Suppressor macrophage treated with lipopolysaccharide for 1 hour (primary cell): Measurements from ENCODE around the gene LITAFD.
"Not testable (repeated sequence)": the region's sequence is repeated elsewhere in the genome, so short reads cannot be mapped to it uniquely, and the experiment has no call there.

ENCODE experiments used
- DNase-seq, 3 donors: peaks; one replicate each; pipeline ENCODE4 v3.0.0-alpha.2; 2020 to 2022

LITAFD gene

DNA sequence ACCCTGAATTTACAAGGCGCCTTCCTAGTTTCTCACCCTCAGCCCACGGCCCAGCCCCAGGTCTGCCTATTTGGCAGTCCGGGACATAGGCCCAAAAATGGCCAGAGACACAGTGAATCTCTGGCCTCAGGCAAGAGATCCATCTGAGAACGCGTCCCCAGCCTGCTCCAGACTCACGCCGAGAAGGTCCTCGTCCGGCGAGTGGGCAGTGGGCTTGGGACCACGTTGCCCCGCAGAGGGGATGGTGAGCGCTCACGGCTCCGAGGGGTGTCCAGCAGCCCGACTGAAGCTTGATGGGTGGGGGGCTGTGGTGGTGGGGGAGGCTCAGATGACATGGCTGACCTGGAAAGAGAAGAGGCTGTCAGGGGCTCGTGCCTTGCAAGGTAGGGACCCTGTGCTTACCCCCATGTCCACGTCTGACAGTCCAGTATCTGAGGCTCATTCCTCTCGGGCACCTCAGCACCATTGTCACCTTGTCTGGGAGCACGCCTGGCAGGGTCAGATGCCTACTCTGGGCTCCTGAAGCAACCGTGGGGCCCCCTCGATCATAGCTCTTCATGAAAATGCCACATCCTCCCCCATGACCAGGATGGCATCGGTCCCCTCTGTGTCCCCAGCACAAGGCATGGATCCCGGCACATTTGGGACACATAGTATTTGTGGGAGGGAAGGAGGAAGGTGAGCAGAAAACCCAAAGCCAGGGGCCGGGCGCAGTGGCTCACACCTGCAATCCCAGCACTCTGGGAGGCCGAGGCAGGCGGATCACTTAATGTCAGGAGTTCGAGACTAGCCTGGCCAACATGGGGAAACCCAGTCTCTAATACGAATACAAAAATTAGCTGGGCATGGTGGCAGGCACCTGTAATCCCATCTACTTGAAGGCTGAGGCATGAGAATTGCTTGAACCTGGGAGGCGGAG lies 22.9 kb upstream of the LITAFD start:
- DNase-seq: no peak

DNA sequence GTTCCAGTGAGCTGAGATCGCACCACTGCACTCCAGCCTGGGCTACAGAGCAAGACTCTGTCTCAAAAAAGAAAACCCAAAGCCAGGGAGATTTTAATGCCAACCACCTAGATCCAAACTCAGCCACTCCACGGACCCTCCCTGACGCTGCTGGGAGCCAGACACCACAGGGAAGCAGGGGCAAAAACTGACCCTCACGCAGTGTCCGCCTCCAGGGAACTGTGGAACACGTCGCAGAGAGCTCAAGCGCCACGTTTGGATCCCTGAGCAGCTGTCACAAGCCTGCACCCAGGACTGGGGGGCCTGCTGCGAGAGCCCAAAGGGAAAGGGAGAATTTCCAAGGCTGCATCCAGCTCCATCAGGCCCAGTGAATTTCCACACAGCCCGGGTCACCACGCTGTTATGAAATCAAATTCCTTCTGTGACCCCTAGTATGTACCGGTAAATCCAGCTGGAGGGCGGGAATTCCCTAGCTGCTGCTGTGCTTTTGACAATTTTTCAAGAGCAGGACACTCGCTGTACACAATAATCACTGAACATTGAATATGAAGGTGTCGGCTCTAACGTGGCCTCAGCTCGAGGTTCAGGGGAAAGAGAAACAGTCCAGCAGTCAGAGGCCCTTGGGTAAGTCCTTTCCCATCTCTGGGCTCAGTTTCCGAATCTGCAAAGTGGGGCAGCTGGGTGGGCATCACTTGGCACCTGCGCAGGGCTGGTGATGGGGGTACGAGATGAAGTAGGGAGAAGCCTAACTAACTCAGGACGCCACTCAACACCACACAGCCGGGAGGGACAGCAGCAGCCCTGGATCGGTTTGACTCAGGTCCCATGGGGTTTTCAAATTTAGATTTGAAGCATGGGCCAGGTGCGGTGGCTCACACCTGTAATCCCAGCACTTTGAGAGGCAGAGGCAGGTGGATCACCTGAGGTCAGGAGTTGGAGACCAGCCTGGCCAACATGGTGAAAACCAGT lies 22.0 kb upstream of the LITAFD start:
- DNase-seq: no peak

DNA sequence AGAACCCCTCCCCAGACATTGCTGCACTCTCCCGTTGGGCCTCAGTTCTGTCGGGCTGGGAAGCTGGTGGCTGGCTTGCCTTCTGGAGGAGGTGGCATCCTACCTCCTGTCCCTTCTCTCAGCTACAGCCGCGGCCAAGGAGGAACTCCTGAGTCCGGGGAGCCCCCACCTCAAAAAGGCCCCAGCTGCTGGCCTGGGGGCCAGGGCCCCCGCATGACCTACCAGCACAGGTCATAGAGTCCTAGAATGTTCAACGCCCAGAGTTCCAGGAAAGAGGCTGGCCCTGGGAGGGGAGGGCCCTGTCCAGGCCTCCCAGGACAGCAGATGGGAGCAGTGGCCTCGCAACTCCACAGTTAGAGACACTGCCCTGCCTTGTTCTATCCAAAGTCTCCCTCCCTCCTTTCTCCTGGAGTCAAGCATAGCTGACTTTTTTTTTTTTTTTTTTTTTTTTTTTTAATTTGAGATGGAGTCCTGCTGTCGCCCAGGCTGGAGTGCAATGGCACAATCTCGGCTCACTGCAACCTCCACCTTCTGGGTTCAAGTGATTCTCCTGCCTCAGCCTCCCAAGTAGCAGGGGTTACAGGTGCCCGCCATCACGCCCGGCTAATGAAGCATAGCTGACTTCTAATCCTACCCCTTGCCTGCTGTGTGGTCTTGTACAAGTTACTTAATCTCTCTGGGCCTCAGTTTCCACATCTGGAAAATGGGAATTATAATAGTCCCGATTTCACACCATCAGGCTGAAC lies 20.4 kb upstream of the LITAFD start:
- DNase-seq: no peak

DNA sequence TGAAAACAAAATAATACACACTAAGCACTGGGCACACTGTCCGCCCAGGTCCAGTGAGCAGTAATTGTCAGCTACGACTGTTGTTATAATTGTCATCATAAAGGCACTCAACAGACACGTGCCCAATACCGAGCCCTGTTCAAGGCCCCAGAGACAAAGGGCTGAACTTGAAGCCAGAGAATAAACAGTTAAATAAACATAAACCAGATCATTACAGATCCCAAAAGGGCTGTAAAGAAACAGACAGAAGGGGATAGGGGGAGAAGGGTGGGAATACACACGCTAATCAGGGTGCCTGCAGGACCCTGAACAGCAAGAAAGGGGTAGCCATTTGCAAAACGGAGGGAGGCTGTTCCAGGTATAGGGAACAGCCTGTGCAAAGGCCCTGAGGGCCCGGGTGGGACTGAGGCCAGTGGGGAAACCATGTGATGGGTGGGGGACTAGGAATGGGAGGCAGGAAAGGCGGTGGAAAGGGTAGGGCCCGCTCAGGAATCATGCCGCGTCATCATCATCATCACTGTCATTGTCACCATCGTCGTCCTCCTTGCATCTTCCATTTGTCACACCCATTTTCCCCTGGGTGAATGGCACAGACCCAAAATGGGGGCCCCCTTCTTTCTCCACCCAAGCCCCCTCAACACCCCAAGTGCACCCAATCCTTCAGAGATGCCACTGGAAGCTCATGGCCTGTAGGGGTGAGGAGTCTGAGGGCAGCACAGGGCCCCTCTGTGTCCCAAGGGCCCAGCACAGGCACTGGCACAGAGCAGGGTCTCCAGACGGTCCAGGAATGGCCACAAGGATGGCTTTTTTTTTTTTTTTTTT lies 19.6 kb upstream of the LITAFD start:
- DNase-seq: no peak

DNA sequence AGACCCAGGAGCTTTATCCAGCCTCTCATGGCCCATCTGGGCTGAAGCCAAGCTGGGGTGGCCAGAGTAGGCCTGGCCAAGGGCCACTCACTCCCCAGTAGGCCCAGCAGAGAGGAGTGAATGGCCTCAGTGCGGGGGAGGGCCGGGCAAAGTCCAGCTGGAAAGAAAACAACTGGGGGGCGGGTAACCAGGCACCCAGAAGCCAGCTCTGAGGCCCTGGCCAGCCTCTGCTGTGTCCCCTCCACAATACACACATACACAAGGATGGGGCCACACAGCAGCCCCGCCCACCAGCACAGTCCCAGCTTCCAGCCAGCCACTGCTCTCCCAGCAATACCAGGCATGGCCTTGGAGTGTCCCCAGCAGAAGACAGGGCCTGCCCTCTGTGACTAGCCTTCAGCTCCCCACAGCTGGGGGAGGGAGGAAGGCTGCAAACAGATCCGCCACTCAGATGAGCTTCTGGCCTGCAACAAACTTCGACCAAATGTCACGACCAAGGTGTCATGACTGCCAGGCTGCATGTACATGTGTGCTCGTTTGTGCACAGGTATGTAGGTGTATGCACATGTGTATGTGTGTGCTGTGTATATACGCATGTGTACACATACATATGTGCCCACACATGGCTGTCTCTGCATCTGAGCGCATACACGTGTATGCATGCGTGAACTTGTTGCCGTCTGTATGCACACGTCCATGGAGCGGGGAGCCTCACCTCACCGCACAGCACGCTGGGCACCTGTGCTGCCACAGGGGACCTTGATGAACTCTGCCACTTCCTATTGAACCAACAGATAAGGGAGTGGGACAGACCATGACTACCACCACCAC lies 18.3 kb upstream of the LITAFD start:
- peak in 1 of 3 donors; percentile 21 for DNase-seq

DNA sequence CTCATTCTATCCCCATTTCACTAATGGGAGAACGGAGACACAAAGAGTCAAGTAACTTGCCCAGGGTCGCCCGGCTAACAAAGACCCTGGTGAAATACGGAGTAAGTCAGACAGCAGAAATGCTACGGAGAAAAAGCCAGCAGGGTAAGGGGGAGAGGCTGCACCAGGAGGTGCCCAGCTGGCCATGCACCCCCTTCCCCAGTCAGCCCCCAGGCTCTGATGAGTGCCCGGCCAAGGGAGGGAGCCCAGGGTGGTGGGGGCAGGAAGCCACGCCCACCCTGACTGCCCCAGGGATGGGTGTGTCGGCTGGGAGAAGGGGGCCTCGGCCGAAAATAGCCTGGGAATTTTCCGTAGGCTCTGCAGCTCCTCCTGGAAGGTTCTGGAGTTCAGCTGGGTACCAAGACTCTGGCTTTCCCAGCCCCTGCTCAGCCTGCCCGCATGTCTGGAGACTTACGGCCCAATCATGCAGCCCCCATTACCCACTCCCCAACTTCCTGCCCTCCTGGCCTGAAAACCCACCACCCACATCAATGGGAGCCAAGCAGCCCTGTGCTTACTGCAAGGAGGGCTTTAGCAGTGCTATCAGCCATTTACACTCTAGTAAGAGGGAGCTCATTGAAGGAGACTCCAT lies 17.6 kb upstream of the LITAFD start:
- DNase-seq: no peak

DNA sequence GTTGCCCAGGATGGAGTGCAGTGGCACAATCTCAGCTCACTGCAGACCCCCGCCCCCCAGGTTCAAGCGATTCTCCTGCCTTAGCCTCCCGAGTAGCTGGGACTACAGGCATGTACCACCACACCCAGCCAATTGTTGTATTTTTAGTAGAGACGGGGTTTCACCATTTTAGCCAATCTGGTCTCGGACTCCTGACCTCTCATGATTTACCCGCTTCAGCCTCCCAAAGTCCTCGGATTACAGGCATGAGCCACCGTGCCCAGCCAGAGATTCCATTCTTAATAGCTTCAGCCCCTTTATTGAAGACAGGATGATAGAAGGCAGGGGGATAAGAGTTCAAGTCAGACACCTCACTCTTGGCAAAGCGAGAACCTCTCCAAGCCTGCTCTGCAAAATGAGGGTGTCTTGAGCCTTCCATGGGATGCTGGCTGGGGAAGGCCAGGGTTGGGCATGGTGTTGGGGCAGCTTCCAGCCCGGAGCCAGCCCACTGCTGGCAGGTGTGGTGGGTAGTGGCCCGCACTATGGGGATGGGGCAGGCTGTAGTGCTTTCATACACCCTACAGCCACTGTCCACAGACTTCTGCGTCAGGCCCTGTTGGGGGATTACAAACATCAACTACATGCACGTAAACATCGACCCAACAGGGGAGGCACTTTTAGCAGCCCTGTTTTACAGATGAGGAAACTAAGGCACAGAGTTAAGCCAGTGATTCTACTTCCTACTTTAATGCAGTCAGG lies 16.8 kb upstream of the LITAFD start:
- DNase-seq: no peak

DNA sequence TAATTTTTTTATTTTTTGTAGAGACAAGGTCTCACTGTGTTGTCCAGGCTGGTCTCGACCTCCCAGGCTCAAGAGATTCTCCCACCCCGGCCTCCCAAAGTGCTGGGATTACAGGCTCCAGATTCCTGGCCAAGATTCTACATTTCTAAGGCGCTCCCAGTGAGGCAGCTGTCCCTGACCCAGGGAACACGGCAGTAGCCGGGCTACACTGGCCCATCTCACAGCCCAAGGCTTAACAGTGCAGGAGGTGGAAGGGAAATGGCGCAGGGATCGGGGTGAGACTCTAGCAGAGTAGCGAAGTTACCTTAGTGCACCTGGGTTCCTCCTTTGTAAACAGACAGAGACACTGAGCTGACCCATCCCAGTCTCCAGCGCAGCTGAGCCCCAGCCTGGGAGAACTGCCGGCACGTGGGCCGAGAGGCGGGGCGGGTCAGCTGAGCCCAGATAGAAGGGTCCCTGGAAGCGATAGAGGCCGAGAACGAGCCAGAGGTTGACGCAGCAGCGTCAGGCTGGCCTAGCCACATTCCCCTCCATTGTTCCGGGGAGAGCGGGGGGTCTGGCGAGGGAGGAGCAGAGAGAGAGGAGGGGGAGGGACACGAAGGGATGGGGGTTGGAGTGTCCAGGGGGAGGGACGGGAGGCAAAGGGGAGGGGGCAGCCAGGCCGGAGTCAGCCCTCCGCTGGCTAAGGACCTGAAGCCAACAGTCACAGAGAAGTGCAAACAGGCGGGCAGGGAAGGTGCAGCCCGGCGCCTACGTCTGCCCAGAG lies 15.8 kb upstream of the LITAFD start:
- DNase-seq: no peak

DNA sequence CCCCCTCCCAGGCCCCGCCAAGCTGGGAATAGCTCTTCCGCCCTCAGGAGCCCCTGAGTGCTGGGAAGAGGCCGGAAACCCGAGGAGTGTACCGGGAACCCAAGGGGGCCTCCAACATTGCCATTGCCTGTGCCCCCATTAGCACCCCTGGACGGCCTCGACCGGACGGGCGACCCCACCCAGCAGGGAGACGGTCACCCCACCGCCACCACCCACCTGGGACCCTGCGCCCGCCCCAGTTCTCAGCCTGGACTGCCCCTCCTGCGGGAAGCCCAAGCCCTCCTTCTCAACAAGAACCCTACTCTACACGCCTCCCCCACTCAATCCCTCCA lies 15.3 kb upstream of the LITAFD start:
- no peak for DNase-seq

DNA sequence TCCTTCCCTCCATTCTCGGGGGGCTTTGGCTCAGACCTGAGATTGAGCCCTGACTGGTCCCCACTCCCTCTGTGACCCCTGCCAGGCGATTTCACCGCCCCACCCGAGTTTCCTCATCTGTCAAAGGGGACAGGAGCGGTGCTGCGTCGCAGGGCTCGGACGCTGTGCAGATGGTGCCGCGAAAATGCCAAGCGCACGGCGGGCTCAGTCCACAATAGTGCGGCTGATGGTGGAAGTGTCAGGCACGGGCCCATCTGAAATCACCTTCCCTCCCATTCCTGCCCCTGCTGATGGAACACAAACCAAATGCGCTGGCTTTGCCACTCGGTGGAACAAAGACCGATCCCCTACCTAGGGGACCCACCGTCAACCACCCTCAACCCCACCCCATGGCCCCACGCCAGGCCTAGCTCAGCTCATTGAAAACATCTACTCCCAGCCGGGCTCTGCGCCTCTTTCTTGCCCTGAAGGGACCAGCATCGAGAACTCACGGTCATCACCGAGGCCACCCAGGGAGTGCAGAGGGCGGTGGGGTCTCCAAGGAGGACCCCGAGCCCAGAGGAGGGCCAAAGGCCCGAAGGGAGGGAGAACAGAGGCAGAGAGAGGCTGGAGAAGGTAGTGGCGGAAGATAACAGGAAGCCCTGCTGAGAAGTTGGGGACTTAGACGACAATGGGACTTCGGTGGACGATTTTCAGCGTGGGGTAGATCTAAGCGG lies 14.8 kb upstream of the LITAFD start:
- DNase-seq: peak in 2 of 3 donors; percentile 17 to 22

DNA sequence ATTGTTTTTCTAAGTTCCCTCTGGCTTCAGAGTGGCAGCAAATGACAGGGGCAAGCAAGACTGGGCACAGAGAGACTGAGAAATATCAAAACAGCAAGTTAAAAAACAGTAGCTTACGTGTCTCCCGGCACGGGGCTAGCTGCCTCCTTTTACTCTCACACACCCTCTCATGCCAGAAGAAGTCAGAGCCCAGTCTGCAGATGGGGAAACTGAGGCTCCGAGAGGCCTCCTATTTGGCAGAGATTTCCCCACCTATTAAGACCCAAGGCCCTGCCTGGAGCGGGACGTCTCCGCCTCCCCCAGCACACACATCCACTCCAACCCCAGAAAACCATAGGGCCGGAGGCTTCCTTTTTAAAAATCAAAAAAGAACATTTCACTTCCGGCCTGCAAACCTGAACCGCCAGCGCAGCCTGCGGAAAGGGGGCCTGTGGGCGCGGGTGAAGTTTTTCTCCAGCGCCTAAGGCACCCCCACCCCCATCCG lies 14.2 kb upstream of the LITAFD start:
- DNase-seq: peak in 1 of 3 donors; percentile 21

DNA sequence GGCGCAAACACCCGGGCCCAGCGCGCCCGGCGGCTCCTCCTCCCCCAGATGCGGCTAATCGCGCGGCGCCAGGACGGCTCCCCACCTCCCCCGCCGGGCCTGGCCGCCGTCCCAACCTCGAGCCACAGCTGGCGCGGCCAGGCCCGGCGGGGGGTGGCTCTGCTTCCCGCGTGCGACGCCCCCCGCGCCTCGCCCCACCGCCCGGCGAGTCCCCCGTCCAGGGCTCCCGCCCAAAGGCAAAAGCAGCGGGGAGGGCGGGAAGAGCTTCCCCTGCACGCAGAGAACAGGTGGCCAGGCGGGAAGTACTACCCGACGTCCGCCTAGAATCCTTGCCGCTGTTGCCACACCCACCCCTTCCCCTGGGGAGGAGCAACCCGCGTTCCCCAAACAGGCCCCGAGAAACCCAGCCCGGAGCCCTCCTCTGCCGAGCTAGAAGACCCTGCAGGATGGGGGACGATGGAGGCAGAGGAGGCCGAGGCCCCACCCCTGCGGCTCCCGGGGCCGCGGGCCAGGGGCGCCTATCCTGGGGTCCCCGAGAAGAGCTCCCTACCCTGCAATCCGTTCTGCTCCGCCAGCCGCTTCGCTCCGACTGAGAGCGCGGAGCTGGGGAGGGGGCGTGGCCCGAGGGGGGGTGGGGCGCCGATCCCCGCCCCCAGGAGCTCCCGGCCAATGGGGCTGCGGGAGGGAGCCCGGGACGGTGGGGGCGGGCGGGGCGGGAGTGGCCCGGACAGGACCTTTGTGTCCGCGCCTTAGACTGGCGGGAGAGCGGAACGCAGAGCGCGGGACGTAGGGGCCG lies 13.5 kb upstream of the LITAFD start, which contains the start of gene CARHSP1:
TSS of gene CARHSP1 (minus strand) at position 591 of the 796 bp plus-strand sequence. CDS start 9,678 bp downstream, outside the sequence.
- peak; percentile 91 to 97 (median 95) for DNase-seq

DNA sequence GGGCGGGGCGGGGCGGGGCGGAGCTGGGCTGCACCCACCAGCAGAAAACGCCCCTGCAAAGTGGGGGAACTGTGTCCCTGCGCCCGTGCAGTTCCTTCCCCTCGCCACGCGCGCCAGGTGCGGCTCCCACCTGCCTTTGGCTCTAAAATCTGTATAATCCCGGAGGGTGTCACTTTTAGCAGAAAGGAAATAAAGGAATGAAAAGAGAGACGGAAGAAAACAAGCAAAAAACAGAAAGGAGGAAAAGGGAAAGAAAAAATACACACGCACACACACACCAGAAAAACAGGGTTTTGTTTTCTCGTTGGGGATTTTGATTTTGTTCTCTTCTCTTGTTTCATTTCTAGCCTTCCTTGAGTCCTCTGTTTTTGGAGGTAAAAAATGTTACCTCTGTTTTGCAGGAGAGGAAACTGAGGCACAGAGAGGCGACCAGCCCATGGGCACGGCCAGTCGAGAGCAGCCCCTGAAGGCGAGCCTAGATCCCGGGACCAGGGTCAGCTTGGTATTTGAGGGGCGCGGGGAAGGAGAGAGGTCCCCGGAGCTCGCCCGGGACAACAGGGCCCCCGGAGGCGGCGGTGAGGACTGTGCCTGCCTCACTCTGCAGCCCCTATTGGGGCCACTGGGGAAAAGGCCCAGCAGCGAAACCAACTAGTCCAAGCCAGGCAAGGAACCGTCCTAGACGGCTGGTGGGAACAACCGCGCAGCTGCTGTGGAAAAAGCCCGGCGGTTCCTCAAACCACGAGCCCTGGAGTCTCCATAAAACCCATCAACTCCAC lies 12.8 kb upstream of the LITAFD start:
- peak in 1 of 3 donors; percentile 25 for DNase-seq

DNA sequence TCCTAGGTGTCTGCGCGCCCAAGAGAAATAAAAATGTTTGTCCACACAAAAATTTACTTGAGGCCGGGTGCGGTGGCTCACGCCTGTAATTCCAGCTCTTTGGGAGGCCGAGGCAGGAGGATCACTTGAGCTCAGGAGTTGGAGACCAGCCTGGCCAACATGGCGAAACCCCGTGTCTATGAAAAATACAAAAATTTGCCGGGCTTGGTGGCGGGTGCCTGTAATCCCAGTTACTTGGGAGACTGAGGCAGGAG lies 12.2 kb upstream of the LITAFD start:
- DNase-seq: not testable (repeated sequence)

DNA sequence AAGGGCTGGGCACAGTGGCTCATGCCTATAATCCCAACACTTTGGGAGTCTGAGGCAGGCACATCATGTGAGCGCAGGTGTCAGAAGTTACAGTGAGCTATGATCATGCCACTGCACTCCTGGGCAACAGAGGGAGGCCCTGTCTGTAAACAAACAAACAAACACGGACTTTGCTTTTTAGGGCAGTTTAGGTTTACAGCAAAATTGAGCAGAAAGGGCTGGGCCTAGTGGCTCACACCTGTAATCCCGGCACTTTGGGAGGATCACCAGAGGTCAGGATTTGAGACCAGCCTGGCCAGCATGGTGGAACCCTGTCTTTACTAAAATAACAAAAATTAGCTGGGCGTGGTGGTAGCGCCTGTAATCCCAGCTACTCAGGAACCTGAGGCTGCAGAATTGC lies 10.1 kb upstream of the LITAFD start:
- no peak for DNase-seq
